RWPE2 (cell line): ENCODE results near the gene PBRM1.

Source experiments
- ATAC-seq: fragments of 200-7000 bp; cut with Tn5 transposase; 3 replicates; pipeline ENCODE4 v1.9.1; 2021; ENCODE audit warnings: low read depth
- DNase-seq: peaks from one replicate; pipeline ENCODE4 v3.0.0-alpha.2; 2020; ENCODE audit warnings: low spot score
- H3K27ac ChIP-seq: fragments of 450-650 bp; 2 replicates; pipeline ENCODE4 v1.5.1; 2017; ENCODE audit warnings: mild to moderate bottlenecking; ENCODE audit not compliant: poor library complexity, severe bottlenecking
- H3K27me3 ChIP-seq: fragments of 250-450 bp; sonication (Bioruptor Pico); 2 replicates; pipeline ENCODE4 v1.5.1; 2021; ENCODE audit warnings: mild to moderate bottlenecking, moderate library complexity; ENCODE audit not compliant: insufficient read depth, poor library complexity, severe bottlenecking
- H3K36me3 ChIP-seq: fragments of 250-450 bp; sonication (Bioruptor Pico); 2 replicates; pipeline ENCODE4 v1.5.1; 2020; ENCODE audit warnings: low read depth, mild to moderate bottlenecking, moderate library complexity
- H3K4me1 ChIP-seq: fragments of 250-450 bp; sonication (Bioruptor Pico); 2 replicates; pipeline ENCODE4 v1.5.1; 2021; ENCODE audit warnings: mild to moderate bottlenecking, moderate library complexity; ENCODE audit not compliant: insufficient read depth, poor library complexity, severe bottlenecking
- H3K4me3 ChIP-seq: fragments of 250-450 bp; sonication (Bioruptor Pico); 2 replicates; pipeline ENCODE4 v1.5.1; 2021; ENCODE audit warnings: mild to moderate bottlenecking, moderate library complexity; ENCODE audit not compliant: severe bottlenecking
- H3K9me3 ChIP-seq: fragments of 250-450 bp; sonication (Bioruptor Pico); 2 replicates; pipeline ENCODE4 v1.5.1; 2021; ENCODE audit warnings: mild to moderate bottlenecking, moderate library complexity; ENCODE audit not compliant: severe bottlenecking
- TF ChIP-seq, protein P1 (sequence below): fragments of 450-650 bp; IDR thresholded peaks from one replicate; pipeline ENCODE4 v1.5.1; 2017; ENCODE audit warnings: mild to moderate bottlenecking, moderate library complexity; ENCODE audit not compliant: poor library complexity, severe bottlenecking

PBRM1 gene

DNA sequence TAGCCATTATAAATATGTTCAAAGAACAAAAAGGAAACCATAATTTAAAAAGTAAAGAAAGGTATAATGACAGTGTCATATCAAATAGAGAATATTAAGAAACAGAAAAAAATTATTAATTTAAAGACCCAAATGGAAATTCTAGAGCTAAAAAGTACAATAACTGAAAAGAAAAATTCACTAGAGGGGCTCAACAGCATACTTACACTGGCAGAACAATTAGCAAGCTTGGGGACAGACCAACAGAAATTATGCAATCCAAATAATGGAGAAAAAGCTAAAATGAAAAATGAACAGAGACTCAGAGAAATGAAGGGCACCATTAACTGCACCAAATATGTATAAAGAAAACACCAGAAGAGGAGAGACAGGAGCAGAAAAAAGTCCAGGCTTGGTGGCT lies 33.9 kb upstream of the PBRM1 start:
- no peaks in the 10 kb centered on the region for H3K27me3 ChIP-seq
- H3K4me1 ChIP-seq: no peaks in the 10 kb centered on the region
- H3K27ac ChIP-seq: no peak overlapping the region
- TF ChIP-seq, protein P1, sequence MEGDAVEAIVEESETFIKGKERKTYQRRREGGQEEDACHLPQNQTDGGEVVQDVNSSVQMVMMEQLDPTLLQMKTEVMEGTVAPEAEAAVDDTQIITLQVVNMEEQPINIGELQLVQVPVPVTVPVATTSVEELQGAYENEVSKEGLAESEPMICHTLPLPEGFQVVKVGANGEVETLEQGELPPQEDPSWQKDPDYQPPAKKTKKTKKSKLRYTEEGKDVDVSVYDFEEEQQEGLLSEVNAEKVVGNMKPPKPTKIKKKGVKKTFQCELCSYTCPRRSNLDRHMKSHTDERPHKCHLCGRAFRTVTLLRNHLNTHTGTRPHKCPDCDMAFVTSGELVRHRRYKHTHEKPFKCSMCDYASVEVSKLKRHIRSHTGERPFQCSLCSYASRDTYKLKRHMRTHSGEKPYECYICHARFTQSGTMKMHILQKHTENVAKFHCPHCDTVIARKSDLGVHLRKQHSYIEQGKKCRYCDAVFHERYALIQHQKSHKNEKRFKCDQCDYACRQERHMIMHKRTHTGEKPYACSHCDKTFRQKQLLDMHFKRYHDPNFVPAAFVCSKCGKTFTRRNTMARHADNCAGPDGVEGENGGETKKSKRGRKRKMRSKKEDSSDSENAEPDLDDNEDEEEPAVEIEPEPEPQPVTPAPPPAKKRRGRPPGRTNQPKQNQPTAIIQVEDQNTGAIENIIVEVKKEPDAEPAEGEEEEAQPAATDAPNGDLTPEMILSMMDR: no peak
- H3K36me3 ChIP-seq: peaks cover 11% of the 10 kb centered on the region
- ATAC-seq (no peak), DNase-seq (no peak)
- H3K9me3 ChIP-seq: no peaks in the 10 kb centered on the region
- no peak overlapping the region for H3K4me3 ChIP-seq

DNA sequence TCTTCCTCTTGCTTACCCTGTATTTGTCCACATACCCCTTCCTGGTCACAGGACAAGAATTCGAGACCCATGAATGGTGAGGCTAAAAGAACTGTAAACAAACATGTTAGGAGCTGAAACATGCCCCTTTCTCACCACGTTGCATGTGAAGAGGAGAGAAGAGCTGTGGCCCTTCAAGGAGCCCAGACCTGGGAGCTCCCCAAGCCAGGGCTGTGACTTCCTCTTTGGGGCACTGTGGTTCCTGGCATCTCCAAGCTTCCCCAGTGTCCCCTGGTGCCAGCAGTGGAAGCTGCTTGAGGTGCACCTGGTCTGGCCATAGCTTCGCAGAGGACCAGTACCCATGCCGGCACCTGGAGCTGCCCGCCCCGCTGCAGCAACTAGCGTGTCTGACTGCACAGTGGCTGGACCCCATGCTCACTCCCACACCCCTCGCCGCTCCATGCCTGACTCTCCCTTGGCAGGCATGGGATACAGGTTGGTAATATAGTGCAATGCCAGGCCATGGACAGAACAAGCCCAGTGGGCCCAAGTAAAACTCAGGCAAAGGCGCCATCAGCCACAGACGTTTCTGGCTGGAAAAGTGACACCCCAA lies 30.1 kb upstream of the PBRM1 start:
- TF ChIP-seq, protein P1: no peak
- Histone ChIP-seq H3K27me3 (no peaks in the 10 kb centered on the region), H3K9me3 (no peaks in the 10 kb centered on the region), H3K4me1 (no peaks in the 10 kb centered on the region), H3K4me3 (no peak overlapping the region), H3K36me3 (peaks cover 21% of the 10 kb centered on the region), H3K27ac (no peak overlapping the region)
- ATAC-seq (no peak), DNase-seq (no peak)

GRCh38 chr3:52714335-52715302 lies 28.9 kb upstream of the PBRM1 start:
- H3K27ac ChIP-seq: no peak overlapping the region
- ATAC-seq: peak; percentile 27; the same call in 2 of the 3 replicates
- peaks cover 23% of the 10 kb centered on the region for H3K36me3 ChIP-seq
- H3K27me3 ChIP-seq: no peaks in the 10 kb centered on the region
- DNase-seq: no peak
- no peaks in the 10 kb centered on the region for H3K4me1 ChIP-seq
- no peaks in the 10 kb centered on the region for H3K9me3 ChIP-seq
- TF ChIP-seq, protein P1: no peak
- no peak overlapping the region for H3K4me3 ChIP-seq

DNA sequence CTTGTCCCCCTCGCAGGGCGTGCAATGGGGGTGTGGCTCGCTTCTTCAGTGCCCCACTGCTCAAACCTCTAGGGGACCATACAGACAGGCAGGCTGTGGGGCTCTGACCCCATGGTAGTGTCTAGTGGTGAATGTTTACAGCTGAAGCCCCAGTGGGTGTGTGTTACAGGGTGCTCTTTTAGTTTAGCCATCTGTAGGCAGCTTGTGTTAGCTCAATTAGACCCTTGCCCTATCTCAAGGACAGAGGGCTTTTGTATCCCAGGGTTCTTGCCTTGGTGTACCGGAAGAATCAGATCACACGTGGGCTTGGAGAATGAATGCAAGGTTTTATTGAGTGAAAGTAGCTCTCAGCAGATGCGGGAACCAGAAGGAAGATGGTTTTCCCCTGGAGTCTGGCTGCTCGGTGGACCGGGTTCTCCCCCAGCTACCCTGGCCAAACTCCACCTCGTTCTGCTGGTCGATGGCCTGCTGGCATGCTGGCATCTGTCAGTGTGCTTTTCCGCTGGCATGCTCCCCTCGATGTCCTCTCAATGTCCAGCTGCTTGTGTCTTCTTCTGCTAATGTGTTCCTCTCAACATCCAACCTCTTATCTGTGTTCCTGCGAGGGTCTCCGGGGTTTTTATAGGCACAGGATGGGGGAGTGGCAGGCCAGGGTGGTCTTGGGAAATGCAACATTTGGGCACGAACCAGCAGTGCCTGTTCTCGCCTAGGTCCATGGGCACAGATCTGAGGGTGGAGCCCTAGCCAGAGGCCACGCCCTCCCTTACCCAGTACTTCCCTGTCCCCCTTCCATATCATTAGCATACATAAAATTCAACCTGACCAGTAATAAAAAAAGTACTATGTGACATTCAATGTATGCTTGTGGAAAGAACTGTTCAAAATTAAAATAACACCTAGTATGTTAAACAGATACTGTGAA lies 26.8 kb upstream of the PBRM1 start:
- TF ChIP-seq, protein P1: no peak
- no peaks in the 10 kb centered on the region for H3K27me3 ChIP-seq
- H3K27ac ChIP-seq: no peak overlapping the region
- H3K4me1 ChIP-seq: no peaks in the 10 kb centered on the region
- peaks cover 32% of the 10 kb centered on the region for H3K36me3 ChIP-seq
- DNase-seq (no peak), ATAC-seq (no peak)
- H3K9me3 ChIP-seq: no peaks in the 10 kb centered on the region
- no peak overlapping the region for H3K4me3 ChIP-seq
